BJ (cell line): ENCODE results near the gene LMTK2. TPM values are rescaled to one million over a fixed set of nuclear protein-coding genes. Genes with fewer than 3 reads are reported as not detected.

Source experiments
- CTCF ChIA-PET: fragments of 350-600 bp; formaldehyde crosslinking; extraction: SDS; loops from one replicate; lab custom pipeline; 2021; ENCODE audit warnings: antibody characterized with exemption, inconsistent platforms; lab: Yijun Ruan, JAX
- POLR2A ChIA-PET: fragments of 300-600 bp; sonication (Branson Sonifier 250); formaldehyde crosslinking; extraction: SDS; loops from one replicate; lab custom pipeline; 2021; ENCODE audit warnings: antibody characterized with exemption; lab: Charles Lee
- DNase-seq: peaks from one replicate; pipeline ENCODE4 v3.0.0-alpha.2; 2011; ENCODE audit warnings: low read depth
- H3K27me3 ChIP-seq: 2 replicates; pipeline ENCODE4 v1.6.0; 2011; ENCODE audit warnings: low read length; ENCODE audit not compliant: control insufficient read depth, insufficient read depth
- H3K36me3 ChIP-seq: 2 replicates; pipeline ENCODE4 v1.5.1; 2011; ENCODE audit warnings: low read length; ENCODE audit not compliant: control insufficient read depth, insufficient read depth
- H3K4me3 ChIP-seq: 2 replicates; pipeline ENCODE4 v1.5.1; 2011; ENCODE audit warnings: low read depth, mild to moderate bottlenecking, control low read depth, low read length
- CTCF ChIP-seq: IDR thresholded peaks from 2 replicates; pipeline ENCODE4 v1.5.1; 2011; ENCODE audit warnings: low read depth, mild to moderate bottlenecking, control low read depth, inconsistent platforms, low read length, moderate library complexity; ENCODE audit not compliant: insufficient read depth
- polyA plus RNA-seq: library from polyadenylated mRNA; depleted of rRNA; stranded (reverse); fragments of >200 nt; gene quantifications from 2 replicates; pipeline ENCODE4 v1.2.3, GENCODE V29; 2011

LMTK2 gene
- polyA plus RNA-seq, 1 experiment = 3.8 TPM

GRCh38 chr7:98251231-98251600 is 144.6 kb downstream of the LMTK2 start:
- ChIA-PET CTCF (interaction anchor here (0.6 to 1.2 kb wide), 2 partner anchors 150 to 1376 kb away, joined by 4 read pairs; no protein-coding TSS in a partner anchor), POLR2A (no interaction called here)
- TF ChIP-seq CTCF = no peak
- Histone ChIP-seq H3K27me3 (no peaks in the 10 kb centered on the region), H3K36me3 (no peaks in the 10 kb centered on the region; the same call in 1 of the 2 replicates), H3K4me3 (peak overlapping the region; percentile 90)
- no peak for DNase-seq

GRCh38 chr7:98251601-98252424 is 145.2 kb downstream of the LMTK2 start, which contains the start of gene TECPR1:
Gene TECPR1, minus strand, starts transcription at chr7:98252232. Its CDS starts 6,086 bp downstream, at chr7:98246146.
- H3K27me3 ChIP-seq = no peaks in the 10 kb centered on the region
- TF ChIP-seq CTCF = no peak
- CTCF ChIA-PET = interaction anchor here (1.2 to 2.1 kb wide), 2 partner anchors 15 to 150 kb away, joined by 4 to 7 read pairs; no protein-coding TSS in a partner anchor
- peak; percentile 37 for DNase-seq
- H3K36me3 ChIP-seq = no peaks in the 10 kb centered on the region; the same call in none of the 2 replicates
- POLR2A ChIA-PET = no interaction called here
- H3K4me3 ChIP-seq = peak within 1 kb of the TSS; percentile 90

DNA sequence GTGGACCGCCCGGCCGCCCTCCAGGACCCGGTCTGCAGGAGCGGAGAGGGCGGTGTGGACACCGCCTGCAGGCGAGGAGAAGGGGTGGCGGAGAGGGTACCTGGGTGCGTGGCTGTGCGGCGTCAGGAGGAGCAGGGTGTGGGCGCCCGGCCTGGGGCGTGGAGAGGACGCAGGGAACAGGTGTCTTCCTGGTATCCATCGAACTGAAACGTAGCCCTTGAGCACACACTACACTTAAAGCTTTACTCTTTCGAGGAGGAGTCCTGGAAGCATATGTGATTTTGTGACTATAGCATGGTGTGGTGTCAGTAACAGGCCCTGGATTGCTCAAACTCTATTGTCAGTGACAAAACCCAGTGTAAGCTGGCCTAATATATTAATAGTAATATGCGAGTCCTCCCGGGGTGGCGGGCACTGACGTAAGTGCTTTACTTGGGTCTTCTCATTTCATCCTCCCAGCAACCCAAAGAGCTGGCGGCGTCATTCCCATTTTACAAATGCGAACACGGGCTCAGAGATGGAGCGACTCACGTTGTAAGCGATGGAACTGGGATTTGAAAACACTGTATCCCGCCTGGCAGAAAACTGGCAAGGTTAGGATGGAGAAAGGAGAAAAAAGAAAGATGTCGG is 145.9 kb downstream of the LMTK2 start:
- H3K4me3 ChIP-seq = peak overlapping the region; percentile 90
- POLR2A ChIA-PET = no interaction called here
- CTCF ChIA-PET = interaction anchor here (0.7 to 2.1 kb wide), 2 partner anchors 14 to 909 kb away, joined by 3 to 7 read pairs; no protein-coding TSS in a partner anchor
- peaks cover 4% of the 10 kb centered on the region for H3K36me3 ChIP-seq
- no peak for DNase-seq
- TF ChIP-seq CTCF = no peak
- H3K27me3 ChIP-seq = no peaks in the 10 kb centered on the region

- Histone ChIP-seq H3K4me3 (no peak overlapping the region), H3K36me3 (peaks cover 5% of the 10 kb centered on the region), H3K27me3 (no peaks in the 10 kb centered on the region)
- CTCF ChIA-PET = no interaction called here
- TF ChIP-seq CTCF = no peak
- no peak for DNase-seq
- POLR2A ChIA-PET = no interaction called here
These were observed 147.9 kb downstream of the LMTK2 start for GRCh38 chr7:98254516-98254915.
